GM06990 (cell line): ENCODE results near the gene ZNF787.

Experiments
- DNase-seq: peaks from one replicate; pipeline ENCODE4 v3.0.0-alpha.2; 2011; ENCODE audit not compliant: insufficient read length; ENCODE audit errors: extremely low read depth
- H3K27me3 ChIP-seq: replicated peaks from 2 replicates; pipeline ENCODE4 v1.6.0; 2011; ENCODE audit warnings: low read length; ENCODE audit not compliant: control insufficient read depth, insufficient read depth
- H3K36me3 ChIP-seq: 2 replicates; pipeline ENCODE4 v1.5.1; 2011; ENCODE audit warnings: low read length; ENCODE audit not compliant: control insufficient read depth, insufficient read depth
- H3K4me3 ChIP-seq: replicated peaks from 2 replicates; pipeline ENCODE4 v1.5.1; 2011; ENCODE audit warnings: low read depth, mild to moderate bottlenecking, control low read depth, low read length
- TF ChIP-seq, protein P1 (sequence below): IDR thresholded peaks from 2 replicates; pipeline ENCODE4 v1.5.1; 2011; ENCODE audit warnings: low read length, control low read depth, mild to moderate bottlenecking, inconsistent platforms; ENCODE audit not compliant: insufficient read depth, poor library complexity, severe bottlenecking

ZNF787 gene

DNA sequence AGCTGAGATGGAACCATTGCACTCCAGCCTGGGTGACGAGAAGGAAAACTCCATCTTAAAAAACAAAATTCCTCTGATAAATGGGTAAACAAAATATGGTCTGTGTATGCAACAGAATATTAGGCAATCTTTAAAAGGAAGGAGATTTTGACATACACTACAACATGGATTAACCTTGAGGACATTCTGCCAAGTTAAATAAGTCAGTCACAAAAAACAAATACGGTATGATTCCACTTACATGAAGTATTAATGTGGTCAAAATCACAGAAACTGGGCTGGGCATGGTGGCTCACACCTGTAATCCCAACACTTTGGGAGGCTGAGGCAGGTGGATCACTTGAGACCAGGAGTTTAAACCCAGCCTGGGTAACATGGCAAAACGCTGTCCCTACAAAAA lies 17.0 kb upstream of the ZNF787 start:
- DNase-seq = no peak
- TF ChIP-seq, protein P1, sequence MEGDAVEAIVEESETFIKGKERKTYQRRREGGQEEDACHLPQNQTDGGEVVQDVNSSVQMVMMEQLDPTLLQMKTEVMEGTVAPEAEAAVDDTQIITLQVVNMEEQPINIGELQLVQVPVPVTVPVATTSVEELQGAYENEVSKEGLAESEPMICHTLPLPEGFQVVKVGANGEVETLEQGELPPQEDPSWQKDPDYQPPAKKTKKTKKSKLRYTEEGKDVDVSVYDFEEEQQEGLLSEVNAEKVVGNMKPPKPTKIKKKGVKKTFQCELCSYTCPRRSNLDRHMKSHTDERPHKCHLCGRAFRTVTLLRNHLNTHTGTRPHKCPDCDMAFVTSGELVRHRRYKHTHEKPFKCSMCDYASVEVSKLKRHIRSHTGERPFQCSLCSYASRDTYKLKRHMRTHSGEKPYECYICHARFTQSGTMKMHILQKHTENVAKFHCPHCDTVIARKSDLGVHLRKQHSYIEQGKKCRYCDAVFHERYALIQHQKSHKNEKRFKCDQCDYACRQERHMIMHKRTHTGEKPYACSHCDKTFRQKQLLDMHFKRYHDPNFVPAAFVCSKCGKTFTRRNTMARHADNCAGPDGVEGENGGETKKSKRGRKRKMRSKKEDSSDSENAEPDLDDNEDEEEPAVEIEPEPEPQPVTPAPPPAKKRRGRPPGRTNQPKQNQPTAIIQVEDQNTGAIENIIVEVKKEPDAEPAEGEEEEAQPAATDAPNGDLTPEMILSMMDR = no peak
- Histone ChIP-seq H3K27me3 (no peaks in the 10 kb centered on the region), H3K36me3 (no peaks in the 10 kb centered on the region), H3K4me3 (no peak overlapping the region)

DNA sequence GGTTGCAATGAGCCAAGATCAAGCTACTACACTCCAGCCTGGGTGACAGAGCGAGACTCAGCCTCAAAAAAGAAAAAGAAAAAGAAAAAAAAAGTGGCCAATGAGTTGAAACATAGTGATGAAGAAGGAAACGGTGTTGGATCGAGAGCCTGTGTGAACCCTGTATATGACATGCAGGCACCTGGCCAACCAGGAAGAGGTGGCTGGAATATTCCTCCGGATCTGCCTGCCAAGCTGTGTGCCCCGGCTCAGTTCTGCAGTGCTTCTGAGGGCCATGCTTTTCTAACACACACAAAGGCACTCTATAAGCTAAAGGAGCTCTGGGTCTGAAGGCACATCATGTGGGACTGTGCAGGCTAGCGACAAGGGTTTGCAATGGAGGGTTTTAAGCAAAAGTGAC lies 16.3 kb upstream of the ZNF787 start:
- no peaks in the 10 kb centered on the region for H3K36me3 ChIP-seq
- TF ChIP-seq, protein P1 = no peak
- no peak for DNase-seq
- no peak overlapping the region for H3K4me3 ChIP-seq
- H3K27me3 ChIP-seq = no peaks in the 10 kb centered on the region

DNA sequence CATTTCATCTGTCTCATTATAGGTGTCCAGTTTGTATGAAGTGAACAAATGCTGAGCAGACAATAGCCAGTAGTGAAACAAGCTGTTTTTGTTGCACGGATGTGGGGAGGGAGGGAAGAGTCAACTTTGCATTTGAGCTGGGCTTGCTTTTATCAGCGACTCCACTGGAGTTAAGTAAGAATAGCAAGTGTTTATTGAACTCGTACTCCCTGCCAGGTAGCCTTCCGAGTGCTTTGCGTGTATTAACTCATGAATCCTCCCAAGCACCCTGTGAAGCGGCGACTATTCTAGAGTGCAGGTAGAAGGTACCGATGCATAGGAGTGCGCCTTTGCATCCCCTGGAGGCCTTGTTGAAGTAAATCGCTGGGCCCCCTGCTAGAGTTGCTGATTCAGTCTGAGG lies 15.3 kb upstream of the ZNF787 start:
- DNase-seq = no peak
- H3K27me3 ChIP-seq = no peaks in the 10 kb centered on the region
- H3K36me3 ChIP-seq = no peaks in the 10 kb centered on the region
- no peak overlapping the region for H3K4me3 ChIP-seq
- TF ChIP-seq, protein P1 = no peak

DNA sequence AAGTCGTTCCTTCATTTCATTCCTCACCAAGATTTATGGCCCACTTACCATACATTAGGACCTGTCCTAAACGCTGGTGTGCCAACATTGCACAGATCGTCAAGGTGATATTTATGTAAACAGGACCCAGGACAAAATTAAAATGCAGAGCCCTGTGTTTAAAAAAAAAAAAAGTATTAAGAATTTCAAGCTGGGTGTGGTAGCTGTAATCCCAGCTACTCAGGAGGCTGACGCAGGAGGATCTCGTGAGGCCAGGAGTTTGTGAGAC lies 13.5 kb upstream of the ZNF787 start:
- no peak for DNase-seq
- TF ChIP-seq, protein P1 = no peak

DNA sequence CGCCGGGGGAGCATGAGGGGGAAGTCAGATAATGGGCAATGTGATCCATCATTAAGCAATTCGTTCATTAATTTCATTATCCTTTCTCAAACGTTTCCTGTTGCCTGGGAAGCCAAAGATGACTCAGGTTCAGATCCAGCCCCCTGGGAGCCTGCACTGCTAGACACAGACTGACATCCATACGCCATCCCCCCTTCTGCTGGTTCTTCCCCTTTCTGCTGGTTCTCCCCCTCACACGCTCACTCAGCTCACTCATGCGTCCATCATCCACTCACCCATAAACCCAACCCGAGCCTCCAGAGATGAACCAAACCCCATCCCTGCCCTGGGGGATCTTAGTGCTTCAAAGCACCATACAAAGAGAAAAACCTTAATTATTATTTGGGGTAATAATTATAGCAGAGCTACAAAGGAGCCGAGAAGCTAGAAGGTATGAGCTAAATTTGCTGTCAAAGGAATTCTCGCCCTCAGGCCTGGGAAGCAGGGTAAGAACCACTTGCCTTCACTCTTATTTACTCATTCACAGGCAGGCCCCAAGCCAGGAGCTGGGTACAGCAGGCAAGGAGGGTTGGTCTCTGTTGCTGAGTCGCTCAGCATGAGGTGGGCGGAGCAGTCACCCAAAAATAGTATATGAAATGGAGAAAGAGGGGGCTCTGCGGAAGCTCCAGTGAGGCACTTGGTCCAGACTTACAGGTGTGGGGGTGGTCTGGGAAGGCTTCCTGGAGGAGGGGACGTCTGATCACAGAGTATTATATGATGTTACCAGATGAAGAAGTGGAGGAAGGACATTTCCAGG lies 13.0 kb upstream of the ZNF787 start:
- TF ChIP-seq, protein P1 = no peak
- no peaks in the 10 kb centered on the region for H3K36me3 ChIP-seq
- DNase-seq = peak; percentile 44
- no peaks in the 10 kb centered on the region for H3K27me3 ChIP-seq
- H3K4me3 ChIP-seq = no peak overlapping the region

More for the DNA sequence above, 13.5 kb upstream of the ZNF787 start:
- Histone ChIP-seq H3K27me3 (no peaks in the 10 kb centered on the region), H3K36me3 (no peaks in the 10 kb centered on the region), H3K4me3 (no peak overlapping the region)

DNA sequence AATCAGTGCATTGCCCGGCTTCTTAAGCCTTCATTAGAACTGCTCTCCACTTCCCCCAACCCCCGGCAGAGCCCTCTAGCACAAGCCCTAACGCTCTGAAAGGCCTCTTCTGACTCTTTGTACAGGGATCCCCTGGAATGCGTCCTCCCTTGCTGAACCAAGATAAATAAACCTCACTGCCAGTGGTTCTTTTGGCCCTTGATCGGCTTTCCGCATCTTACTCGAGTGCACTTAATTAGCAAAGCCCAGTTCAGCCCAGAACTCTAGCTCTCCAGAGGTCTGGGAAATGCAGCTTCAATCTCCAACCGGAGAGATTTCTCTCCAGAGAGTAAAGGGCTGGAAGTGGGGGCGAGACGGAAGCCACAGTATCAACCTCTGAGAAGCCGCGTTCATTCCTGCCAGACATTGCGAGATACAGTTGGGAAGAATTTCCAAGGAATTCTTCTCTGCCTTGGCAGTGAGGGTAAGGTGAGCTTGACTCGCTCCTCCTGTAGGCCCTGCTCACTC lies 11.3 kb upstream of the ZNF787 start:
- Histone ChIP-seq H3K27me3 (no peaks in the 10 kb centered on the region), H3K4me3 (no peak overlapping the region), H3K36me3 (no peaks in the 10 kb centered on the region)
- TF ChIP-seq, protein P1 = no peak
- no peak for DNase-seq
